HG03354 (cell line): Measurements from ENCODE around the gene CTCFL.
A peak's percentile ranks its signal among the peaks of the same experiment; 100 is the strongest.
"Not testable (repeated sequence)": the region's sequence is repeated elsewhere in the genome, so short reads cannot be mapped to it uniquely, and the experiment has no call there.

ENCODE experiments used
- ATAC-seq: cut with Tn5 transposase; IDR thresholded peaks from one replicate; pipeline ENCODE4 v1.9.1; 2021; ENCODE audit warnings: mild to moderate bottlenecking; ENCODE audit not compliant: unreplicated experiment, poor library complexity, severe bottlenecking

CTCFL gene

GRCh38 chr20:57512432-57512831, 12.5 kb downstream of the CTCFL start:
- ATAC-seq, result no peak

- ATAC-seq, result not testable (repeated sequence)
Observed at GRCh38 chr20:57511709-57512108, 13.2 kb downstream of the CTCFL start.

GRCh38 chr20:57509665-57510237, 15.2 kb downstream of the CTCFL start:
- no peak for ATAC-seq

- no peak for ATAC-seq
Observed at GRCh38 chr20:57508831-57509230, 16.1 kb downstream of the CTCFL start.

- no peak for ATAC-seq
Observed at GRCh38 chr20:57508381-57508780, 16.6 kb downstream of the CTCFL start.

GRCh38 chr20:57507477-57507876, 17.5 kb downstream of the CTCFL start:
- no peak for ATAC-seq

GRCh38 chr20:57505979-57506378, 19.0 kb downstream of the CTCFL start:
- no peak for ATAC-seq

GRCh38 chr20:57504411-57504810, 20.5 kb downstream of the CTCFL start:
- no peak for ATAC-seq

GRCh38 chr20:57503035-57503658, 21.8 kb downstream of the CTCFL start:
- ATAC-seq, result no peak

- ATAC-seq, result no peak
Observed at GRCh38 chr20:57502336-57502700, 22.6 kb downstream of the CTCFL start.

- ATAC-seq, result no peak
Observed at GRCh38 chr20:57501461-57502335, 23.2 kb downstream of the CTCFL start.

- no peak for ATAC-seq
Observed at GRCh38 chr20:57500962-57501361, 24.0 kb downstream of the CTCFL start.

- no peak for ATAC-seq
Observed at GRCh38 chr20:57500235-57500634, 24.7 kb downstream of the CTCFL start.

- ATAC-seq, result no peak
Observed at GRCh38 chr20:57499676-57500075, 25.3 kb downstream of the CTCFL start.

GRCh38 chr20:57498425-57499400, 26.2 kb downstream of the CTCFL start:
- ATAC-seq, result peak; percentile 81

- no peak for ATAC-seq
Observed at GRCh38 chr20:57496592-57496991, 28.3 kb downstream of the CTCFL start.

GRCh38 chr20:57495978-57496377, 29.0 kb downstream of the CTCFL start:
- ATAC-seq, result no peak

GRCh38 chr20:57493091-57493615, 31.8 kb downstream of the CTCFL start:
- ATAC-seq, result no peak

- ATAC-seq, result no peak
Observed at GRCh38 chr20:57491373-57491772, 33.6 kb downstream of the CTCFL start.

GRCh38 chr20:57488277-57488676, 36.7 kb downstream of the CTCFL start:
- not testable (repeated sequence) for ATAC-seq
